CD4-positive, alpha-beta T cell treated with Interleukin-6 for 4 hours (primary cell): Measurements from ENCODE around the gene GRM5.

ENCODE experiments used
- DNase-seq: peaks from one replicate; pipeline ENCODE4 v3.0.0-alpha.2; 2020; ENCODE audit warnings: mixed read lengths

The GRM5 gene

DNA sequence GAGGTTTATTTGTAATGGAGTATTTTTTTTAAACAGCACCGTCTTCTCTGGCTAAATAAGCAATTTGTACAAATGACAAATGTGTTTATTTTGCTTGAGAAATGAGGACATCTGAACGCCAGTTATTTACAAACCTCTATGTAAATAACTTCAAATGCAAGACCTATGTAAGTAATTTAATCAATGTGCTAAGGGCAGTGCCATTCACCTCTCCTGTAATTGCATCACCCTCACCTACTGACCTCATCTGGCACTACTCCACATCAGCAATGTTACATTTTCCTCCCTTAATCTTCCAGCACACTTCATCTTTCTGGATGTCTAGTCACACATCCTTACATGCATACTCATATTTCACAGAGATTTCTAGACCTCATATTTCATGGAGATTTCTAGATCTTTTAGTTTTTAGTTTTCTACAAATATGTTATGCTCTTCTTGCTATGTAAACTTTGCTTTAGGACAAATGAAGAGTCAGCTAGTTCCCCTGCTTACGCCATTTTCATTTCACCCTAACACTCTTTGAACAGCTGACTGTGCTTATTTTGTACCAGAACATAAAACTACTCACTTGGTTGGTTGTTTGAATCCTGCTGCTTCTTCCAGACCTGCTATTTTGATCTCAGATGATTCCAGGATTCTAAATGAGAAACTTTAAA is 238.6 kb downstream of the GRM5 start:
- no peak for DNase-seq

DNA sequence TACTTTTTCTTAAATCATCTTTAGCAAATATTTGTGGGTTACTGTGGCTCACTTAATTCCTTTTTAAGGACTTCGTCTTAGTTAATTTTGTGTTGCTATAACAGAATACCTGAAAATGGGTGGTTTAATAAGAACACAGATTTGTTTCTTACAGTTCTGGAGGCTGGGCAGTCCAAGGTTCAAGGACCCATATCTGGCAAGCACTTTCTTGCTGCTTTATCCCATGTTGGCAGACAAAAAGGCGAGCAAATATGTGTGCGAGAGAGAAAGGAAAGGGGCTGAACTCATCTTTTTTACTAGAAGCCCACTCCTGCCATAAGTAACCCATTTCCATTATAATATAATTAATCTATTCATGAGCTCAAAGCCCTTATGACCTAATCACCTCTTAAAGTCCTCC is 246.2 kb downstream of the GRM5 start:
- no peak for DNase-seq

DNA sequence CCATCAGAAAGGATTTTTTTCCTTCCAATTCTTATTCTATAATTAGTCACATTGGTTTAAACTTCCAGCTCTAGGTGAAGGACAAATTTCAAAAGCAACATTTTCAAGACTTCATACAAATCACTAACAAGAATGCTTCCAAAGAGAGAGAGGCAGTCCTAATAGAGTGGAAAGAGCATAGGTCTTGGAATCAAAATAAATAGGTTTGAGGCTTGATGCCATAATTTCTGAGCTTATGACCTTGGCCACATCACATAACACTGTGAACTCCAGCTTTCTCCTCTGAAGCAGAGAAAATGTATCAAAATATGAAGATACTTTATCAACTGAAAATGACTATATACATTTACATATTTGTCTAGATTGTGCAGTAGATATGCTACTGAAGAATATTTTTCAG is 246.8 kb downstream of the GRM5 start:
- DNase-seq = no peak

DNA sequence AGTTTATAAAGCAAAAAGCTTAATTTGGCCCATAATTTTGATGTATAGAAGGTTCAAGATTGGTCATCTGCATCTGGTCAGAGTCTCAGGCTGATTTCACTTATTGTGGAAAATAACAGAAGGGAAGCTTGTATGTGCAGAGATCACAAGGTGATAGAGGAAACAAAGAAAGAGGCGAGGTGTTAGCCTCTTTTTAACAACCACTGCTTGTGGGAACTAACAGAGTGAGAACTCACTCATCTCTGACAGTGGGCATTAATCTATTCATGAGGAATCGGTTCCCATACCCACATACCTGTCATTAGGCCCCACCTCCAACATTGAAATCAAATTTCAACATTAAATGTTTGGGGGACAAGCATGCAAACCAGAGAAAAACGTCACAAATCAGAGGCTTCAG is 250.3 kb downstream of the GRM5 start:
- DNase-seq = no peak

DNA sequence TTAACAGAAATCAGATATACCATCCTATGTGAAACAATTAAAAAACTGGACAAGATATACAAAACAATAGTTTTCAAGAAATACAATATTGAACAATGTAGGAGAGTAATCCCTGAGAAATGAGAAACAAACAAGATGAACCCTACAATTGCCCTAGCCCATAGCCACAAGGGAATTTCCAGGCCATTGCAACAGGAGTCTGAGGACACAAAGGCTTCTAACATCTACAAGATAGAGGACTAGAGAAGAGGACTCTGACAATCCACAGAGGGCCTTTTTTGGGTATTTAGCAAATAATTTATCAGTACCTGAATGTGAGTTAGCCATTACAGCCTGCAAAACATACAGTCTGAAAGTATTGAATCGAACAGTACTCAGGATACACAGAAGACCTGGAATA is 251.7 kb downstream of the GRM5 start:
- no peak for DNase-seq

DNA sequence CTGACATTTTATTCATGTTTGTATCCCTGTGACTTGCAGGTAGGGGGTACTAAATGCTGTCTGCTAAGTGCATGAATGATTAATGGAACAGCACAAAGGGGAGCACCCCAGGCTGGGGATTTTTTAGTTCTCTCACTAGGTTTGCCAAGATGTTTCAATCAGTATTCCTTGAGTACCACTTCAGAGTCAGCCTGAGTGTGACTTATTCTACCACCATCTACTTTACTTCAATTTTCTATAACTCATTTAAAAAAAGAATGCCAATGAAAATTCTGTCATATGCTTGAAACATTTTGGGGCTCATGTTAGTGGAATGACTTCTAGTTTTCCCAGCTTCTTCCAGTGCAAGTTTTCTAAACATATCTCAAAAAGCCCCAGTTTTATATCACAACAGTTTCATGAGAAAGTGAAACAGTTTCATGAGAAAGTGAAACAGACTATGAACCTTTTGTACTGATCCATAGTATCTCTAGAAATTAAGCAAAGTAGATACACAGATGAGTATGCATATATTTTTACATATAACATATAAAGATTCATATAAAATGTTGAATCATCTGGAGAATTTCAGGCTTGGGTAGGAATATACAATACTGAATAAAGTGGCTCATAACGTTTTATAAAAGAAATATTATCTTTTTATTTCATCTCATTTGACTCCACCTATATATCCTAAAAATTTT is 252.4 kb downstream of the GRM5 start:
- DNase-seq = no peak

DNA sequence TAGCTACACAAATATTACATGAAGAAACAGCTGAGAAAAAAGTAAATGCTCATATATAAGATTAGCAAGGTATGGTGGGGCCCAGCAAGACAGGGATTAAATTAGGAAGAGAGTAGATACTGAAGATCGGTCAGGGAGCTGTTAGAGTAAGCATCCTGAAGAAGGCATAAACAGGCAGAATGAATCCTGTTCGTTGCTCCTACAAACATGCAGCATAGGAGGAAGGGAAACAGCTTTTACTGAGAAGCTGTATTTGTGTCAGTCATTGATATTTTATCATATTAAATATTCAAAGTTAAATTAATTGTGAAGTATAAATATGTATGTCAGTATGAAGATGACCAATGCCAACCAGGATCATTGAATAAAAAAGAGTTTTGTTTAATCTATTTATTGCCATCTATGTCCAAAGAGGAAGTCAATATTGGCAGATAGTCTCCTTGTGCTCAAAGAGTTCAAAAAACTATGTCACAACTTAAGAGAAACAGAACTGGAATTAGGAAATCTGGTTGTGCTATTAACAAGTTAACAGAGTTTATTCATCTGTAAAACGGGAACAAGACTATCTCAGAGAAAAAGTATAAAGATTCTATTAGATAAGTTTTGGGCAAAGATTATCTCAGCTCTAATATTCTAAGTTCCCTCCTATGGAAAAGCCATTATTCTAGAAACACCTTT is 255.2 kb downstream of the GRM5 start:
- no peak for DNase-seq

DNA sequence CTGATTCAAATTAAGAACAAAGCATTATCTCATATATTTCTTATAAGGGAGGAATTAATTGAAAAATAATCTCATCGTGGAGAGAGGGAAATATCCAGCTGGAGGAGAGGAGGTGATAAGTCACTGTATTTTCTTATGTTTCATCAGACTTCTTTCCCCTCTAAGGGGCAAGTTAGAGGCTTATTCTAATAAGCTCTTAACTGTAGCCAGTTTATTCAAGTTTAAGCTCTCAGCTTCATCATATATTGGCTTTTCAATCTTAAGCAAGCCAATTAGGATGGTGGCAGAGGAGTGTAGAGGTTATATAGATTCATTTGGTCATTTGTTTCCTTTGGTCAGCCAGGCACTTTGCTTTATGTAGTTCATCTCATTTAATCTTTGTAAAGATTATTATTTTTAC is 256.7 kb downstream of the GRM5 start:
- DNase-seq = no peak

DNA sequence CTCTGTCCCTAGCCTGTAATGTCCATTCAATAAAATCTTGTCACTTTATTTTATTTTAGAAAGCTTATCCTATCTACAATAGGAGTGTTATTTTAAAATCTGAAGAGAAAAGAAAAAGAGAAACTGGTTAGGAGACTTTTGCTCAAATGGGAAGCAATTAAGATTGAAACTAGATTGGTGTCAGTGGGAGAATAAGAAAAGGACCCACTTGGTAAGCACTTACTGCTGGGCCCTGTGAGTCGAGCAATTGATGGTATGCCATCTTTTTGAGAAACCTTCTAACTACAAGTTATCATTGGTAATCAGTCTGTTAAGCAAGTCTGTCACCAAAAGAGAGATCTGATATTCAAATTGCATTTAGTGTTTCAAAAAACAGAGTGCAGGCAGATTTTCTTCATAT is 258.4 kb downstream of the GRM5 start:
- no peak for DNase-seq

DNA sequence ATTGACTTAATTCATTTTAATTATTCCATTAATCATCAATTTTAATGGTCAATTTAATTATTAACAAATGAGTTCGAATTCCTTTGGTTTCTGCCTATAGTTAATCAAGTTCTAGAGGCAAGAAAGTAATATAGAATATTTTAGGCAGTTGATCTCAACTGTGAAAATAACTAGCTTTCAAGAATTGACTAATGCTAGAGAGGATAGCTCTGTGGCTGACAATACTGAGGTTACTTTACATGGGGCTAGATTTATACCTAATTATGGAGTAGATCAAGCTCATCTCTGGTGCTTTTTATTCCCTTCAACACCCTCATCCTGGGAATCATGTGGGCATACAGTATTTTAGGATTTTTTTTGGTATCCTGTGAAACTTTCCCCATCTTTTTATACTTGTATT is 259.4 kb downstream of the GRM5 start:
- no peak for DNase-seq

DNA sequence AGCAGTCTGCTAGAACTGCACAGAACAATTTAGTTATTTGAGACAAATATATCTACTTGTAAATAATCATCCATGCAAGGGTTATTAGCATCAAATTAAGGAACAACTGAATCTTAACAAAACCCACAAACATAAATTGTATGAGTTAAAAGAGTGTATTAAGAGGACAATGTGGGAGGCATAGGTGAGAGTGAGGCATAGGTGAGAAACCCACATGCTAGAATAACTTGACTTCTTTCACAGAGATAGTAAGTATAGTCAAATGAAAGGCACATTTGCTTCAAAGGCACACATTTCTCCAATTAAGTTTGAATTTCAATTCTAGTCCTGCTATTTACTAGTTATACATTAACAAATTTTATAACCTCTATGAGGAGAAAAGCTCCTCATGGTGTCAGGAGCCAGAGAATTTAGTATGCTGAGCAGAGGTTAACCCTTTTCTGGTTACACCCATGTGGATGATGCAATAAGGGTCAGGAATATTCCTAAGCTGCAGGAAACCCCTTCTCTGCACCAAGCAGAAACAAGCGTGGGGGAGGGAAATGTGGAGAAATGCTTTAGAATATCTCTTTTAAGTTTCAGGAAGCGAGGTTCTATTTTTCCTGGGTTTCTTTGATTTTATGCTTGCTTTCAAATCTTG is 264.2 kb downstream of the GRM5 start:
- no peak for DNase-seq

DNA sequence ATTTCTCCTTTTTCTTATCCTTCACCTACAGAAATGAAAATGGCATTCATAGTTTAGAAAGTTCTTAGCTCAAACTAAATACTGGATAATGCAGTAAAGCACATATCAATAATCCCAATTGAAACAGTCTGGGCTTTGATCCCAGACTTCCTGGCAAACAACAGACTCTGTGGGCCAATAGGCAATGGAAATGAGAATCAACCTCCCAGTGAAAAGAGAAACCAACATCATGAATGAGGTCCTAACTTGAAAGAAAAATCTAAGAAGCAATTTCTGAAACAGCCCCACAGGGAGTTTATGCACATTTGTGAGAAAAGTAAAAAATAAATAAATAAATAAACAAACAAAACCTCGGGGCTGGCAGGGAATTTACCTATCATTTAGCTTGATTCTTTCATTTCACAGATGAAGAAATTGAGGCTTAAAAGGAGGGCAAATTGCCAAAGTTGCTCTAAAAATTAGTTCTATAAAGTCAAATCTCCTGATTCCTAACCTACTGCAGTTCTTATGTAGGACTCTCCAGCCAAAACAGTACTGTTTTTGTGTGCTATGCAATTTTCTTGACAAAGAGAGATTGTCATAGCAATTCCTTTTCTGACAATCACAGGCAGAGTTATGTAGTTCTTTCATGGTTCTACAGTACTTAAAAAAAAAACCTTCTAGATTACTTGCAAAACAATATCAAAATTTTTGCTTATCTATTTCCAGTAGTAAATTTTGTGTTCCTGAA is 265.8 kb downstream of the GRM5 start:
- DNase-seq = no peak

DNA sequence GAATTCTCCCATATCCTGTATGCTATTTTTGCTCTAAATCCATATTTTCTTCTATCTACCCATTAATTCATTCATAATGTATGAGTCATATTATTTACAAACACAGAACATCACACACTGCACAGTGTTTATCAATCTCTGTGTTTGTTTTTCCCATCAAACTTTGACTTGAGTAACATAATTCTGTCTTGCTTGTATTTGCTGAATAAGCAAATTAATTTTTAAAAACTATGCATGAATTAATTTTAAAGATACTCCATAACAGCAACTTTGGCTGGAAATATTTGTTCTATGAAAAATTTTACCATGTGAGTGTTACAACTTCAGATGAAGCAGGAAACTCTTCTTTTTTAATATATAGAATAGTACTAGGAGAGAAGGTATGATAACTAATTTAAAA is 275.6 kb downstream of the GRM5 start:
- DNase-seq = no peak

DNA sequence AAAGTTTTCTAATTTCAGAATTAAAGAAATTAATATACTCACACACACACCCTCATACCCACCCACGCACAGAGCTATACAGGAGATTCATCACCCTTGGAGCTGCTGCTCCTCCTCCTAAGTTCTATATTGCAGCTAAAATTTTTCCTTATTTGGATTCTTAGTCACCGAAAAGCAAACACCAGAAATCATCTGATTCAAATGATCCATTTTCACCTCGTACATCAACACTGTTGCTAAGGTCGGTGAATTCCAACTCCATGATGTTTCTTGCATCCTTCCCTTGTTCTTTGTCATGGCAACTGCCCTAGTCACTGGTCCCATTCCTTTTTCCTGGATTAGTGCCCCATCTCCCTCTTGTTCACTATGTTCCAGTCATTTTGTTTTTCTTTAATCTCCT is 286.2 kb downstream of the GRM5 start:
- DNase-seq = no peak

DNA sequence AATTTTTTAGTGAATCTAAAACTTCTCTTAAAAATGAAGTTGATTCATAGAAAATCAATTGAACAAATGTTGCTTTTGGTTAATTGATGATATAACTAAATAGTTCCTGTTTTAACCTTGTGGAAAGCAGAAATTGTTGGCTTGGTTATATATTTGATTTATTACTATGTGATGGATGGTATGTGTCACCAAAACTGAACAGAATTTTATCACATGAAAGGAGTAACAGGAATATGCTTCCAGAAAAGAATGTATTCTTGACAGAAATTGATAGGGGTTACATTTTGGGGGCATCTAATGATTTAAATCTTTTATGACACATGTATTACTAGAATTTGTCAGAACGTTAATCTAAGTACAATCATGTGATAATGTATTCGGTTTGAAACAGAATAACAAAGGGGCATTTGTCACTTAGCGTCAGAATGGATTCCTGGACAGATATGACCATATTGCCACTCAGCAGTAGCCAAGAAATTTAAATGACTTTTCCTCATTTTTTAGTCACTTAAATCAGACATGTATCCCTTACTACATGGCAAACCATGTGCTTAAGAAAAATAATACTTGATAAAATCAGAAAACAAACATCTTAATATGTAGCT is 295.2 kb downstream of the GRM5 start:
- no peak for DNase-seq

DNA sequence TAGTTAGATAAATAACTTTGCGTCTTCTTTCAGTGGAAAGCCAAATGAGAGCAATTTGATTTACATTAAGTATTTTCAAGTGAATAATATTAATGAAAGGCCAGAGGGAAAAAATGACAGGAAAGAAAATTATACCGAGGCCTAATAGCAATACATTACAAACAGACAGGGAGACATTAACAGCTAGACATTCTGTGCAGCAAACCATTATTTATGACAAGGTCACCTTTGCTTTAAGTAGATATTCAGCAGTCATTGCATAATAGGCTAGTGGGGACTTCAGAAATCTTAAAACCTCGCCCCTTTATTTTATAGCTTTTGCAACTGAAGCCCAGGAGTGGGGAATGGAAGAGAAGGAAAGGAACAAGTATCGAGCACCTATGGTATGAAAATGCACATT is 321.6 kb downstream of the GRM5 start:
- DNase-seq = no peak

DNA sequence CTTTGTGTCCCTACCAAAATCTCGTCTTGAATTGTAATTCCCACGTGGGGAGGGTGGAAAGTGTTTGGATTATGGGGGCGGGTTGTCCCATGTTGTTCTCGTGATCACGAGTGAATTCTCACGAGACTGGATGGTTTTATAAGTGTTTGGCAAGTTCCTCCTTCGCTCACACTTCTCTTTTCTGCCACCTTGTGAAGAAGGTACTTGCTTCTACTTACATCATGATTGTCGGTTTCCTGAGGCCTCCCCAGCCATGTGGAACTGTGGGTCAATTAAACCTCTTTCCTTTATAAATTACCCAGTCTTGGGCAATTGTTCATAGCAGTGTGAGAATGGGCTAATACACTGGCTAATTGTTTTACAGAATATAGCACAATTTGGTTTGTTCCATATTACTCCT is 326.3 kb downstream of the GRM5 start:
- no peak for DNase-seq

DNA sequence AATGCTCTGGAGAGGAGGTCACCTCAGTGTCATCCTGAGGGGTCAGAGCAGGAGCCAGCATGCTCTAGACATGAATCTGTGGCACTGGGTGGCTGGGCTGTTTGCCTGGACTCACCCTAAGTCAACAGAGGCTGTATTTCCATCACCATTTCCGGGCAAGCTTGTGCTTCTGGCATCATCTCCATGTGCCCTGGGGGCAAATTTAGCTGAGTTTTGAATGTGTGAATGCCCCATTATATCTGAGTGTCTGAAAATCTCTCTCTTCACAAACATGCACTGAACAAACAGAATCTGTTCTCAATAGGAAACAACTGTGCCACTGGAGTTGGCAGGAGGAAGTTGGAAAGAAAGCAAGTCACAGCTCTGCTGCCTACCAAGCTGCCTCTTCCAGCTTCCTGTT is 356.2 kb downstream of the GRM5 start:
- DNase-seq = no peak

DNA sequence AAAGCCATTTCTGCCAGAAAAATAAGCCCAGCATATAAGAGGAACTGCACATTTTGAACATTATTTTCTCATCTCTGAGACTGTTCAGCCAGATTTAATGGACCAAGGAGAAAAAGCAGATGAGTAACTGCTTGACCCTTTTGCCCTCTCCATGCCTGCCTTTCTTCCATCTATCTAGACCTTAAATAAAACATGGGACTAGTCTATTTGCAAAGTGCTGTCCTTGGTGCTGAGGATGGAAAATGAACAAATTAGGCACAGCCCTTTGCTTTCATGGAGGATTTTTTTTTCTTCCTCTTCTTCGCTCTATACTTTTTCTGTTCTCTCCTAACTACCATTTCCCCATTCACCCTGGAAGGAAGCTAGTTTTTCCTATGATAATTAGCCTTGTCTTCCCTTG is 361.3 kb downstream of the GRM5 start:
- no peak for DNase-seq

DNA sequence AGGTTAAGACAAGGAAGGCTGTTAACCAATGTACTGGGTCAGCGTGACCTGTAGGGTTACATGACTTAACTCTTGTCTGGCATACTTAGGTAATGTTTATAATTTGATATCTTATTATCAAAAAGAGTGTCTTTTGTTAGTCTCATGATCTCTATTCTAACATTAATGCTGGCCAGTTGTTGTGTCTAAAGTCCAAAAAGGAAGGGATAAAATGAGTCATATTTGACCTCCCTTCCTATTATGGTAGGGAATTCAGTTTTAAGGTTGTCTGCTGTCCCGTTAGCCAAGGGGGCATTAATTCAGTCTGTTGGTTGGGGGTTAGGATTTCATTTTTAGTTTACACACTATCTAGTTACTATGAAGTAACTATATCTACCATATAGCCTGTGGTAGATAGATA is 364.0 kb downstream of the GRM5 start:
- no peak for DNase-seq

DNA sequence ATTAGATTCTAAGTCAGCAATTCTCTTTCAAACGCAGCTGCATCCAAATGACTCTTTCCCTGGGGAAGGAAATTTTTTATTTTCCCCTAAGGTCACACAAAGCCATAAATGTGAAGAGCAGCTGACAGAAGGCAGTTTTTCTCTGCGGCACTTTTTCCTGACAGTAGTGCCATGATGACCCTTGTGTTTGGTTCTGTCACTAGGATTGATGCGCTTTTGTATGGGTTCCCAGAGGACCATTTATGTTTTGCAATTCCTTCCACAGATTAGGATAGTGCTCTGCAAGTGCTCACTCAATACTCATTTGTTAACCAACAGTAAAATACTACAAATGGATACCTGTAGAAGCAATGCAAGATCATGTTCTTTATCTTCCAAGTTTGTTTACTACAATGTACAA is 368.6 kb downstream of the GRM5 start:
- no peak for DNase-seq

DNA sequence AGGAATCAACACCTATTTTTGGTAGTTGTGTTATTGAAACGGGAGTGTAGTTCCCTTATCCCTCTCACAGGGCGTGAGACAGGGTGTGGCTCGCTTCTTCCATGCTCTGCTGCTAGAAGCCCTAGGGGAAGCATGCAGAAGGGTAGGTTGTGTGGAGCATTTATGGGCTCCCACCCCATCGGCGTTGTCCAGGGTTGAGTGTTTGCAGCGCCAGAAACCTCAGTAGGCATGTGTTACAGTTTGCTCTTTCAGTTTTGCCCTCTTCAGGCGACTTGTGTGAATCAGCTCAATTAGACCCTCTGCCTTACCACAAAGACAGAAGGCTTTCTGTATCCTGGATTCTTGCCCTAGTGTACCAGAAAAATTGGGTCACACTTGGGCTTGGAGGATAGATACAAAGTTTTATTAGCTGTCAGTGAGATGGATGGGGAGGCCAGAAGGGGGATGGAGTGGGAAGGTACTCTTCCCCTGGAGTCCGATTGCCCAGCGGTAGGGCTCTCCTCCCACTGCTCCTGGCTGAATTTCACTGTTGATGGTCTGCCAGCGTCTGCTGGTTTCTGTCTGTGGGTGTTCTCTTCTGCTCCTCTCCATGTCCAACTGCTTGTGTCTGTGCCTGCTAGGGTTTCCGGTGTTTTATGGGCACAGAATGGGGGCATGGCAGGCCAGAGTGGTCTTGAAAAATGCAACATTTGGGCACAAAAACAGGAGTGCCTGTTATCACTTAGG is 369.9 kb downstream of the GRM5 start:
- no peak for DNase-seq
